Frontal cortex (tissue), 4 donors: ENCODE measurements around the gene KLK7. TPM values are rescaled to one million over a fixed set of nuclear protein-coding genes. Genes with fewer than 3 reads are reported as not detected.

Source experiments
- DNase-seq, 2 donors: peaks; one replicate each; pipeline ENCODE4 v3.0.0; 2012; ENCODE audit warnings: low spot score in 2 of 2
- FAIRE-seq: peaks from 2 replicates; lab custom pipeline; 2012; peaks lifted over from hg19 to GRCh38; lab: Jason Lieb, UNC
- total RNA-seq: library from RNA; depleted of rRNA; stranded (reverse); fragments of >200 nt; gene quantifications from one replicate; pipeline ENCODE4 v1.2.3, GENCODE V29; 2014
- donor health status: control.
- donor health status: control.
- donor health status: control.

KLK7 gene
- not detected for total RNA-seq

- DNase-seq (no peak), FAIRE-seq (no peak)
These were observed at the start of gene KLK7 for GRCh38 chr19:50983625-50984292. TSS of gene KLK7 (minus strand) at chr19:50983917. CDS start at chr19:50982399, 1,518 bp downstream.

- DNase-seq (no peak), FAIRE-seq (no peak)
These were observed 48.1 kb upstream of the KLK7 start for GRCh38 chr19:51031880-51032225.

DNA sequence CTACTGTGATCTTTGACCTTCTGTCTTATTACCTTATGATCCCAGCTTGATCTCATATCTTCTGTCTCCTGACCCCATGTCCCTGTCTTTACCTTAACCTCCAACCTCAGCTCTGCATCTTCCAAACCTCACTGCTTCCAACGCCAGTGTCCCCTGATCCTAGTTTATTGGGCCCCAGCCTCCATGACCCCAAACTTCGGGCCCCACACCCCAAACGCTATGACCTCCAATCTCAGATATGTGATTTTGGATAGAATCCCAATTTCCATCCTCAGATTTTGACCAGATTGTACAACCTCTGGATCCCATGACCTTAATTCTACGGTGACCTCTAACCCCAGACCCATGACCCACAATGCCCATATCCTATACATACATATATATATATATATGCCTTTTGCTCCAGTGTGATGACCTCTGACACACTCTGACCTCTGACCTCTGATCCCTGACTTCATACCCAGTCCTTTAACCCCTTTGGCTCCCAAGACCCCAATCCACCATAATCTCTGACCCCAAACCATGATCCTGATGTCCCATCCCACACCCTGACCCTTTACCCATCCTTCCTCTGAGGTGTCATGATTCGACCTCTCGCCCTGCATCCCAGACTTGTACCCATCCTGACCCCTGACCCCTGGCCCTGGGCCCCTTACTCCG, 47.6 kb upstream of the KLK7 start:
- FAIRE-seq (no peak), DNase-seq (no peak)

DNA sequence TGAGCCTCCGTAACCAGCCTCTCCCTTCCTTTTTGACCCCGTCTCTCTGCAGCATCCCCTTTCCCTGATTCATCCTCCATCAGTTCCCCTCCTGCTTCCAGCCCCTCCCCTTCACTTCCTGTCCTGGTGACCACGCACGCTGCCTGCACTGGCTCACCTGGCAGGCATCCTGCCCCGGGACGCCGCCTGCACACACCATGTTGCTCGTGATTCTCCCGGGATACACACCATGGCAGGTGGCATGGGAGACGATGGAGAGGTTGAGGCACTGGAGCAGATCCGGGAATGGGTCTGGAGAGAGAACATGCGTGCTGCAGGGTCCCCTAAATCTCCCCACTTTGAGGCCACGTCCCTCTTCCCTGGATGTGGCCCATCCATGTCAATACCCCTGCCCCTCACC, 46.9 kb upstream of the KLK7 start:
- DNase-seq, result no peak
- no peak for FAIRE-seq

- DNase-seq, result no peak
- no peak for FAIRE-seq
These were observed 46.0 kb upstream of the KLK7 start for GRCh38 chr19:51029718-51030117.

DNA sequence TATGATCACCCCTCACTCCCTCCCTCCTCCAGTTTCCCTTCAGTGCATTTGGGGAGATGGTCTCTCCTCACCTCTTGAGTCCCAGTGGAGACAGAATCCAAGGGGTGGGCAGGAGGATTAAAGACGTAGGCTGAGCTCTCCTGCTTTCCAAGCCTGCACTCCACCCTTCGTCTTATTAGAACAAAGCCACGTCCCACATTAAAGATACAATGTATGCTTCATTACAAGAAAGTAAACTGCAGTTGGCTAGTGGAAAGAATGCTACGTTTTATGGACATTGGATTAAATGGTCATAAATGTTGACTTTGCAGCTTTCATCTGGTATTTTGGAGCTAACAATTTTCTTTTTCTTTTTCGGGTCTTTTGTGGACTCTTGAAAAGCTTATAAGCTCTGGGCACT, 44.2 kb upstream of the KLK7 start:
- DNase-seq (no peak), FAIRE-seq (no peak)

DNA sequence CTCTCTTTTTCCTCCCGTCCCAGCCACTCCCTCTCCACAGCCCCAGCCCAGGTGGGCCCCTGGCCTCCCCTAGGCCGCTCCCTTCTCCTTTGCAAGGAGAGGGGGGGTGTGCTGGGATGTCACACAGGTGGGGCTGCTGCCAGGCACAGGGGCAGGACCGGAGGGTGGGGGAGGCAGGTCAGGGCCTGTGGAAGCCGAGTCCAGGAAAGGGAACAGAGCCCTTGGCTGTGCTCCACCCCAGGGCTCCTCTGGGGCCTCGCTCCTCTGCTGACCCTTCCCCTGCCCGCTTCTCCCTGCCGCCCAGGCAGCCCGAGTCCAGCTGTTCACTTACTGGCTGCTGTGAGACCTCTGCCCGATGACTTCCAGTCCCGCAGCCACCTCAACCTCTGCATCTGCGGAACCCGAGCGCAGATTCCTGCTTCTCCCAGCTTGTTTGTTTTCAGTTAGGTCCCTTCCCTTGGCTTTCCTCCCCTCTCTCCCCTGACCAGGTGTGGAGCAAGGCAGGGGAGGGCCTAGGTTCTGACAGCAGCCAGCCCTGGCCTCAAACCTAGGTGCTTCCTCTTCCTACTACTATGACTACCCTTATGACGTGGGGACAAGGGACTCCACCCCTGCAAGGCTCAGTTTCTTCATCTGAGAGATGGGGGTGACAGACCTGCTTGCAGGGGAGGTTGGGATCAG, 43.5 kb upstream of the KLK7 start:
- FAIRE-seq (no peak), DNase-seq (no peak)

- DNase-seq (no peak), FAIRE-seq (no peak)
These were observed 42.8 kb upstream of the KLK7 start, which contains the start of gene KLK11 for GRCh38 chr19:51026554-51026831. TSS of gene KLK11 (minus strand) at chr19:51026616. CDS start at chr19:51025631, 985 bp downstream.

DNA sequence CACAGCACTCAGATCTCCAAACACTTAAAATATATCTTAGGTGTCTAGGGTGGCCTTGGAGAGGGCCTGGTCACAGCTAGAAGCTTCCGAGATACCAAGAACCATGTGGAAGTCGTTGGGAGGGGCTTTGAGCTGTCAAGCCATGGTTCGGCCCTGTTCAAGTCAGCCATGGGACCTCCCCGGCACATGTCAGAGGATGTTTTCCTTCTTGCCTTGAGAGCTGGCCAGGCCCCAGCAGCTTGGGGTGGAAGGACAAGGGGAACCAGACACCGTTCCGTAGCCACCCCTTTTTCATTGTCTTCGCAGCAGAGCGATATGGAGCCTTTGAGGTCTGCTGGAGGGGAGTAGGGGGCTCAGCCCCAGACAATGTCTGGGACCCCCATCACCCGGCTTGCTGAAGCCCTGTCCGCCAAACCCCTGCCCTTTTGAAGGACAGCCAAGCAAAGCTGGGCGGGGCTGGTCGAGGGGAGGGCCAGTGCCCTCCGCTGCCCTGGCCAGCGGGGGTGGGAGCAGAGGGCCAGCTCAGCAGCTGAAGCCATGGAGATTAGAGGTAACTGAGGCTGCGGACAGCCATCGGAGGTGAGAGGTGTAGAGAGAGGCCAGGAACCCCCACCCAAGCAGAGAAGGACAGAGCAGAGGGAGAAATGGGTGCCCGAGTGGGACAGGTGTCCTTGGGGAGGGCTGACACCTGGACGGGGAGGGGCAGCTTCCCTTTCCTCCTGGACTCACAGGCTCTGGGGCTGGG, 42.3 kb upstream of the KLK7 start:
- FAIRE-seq (no peak), DNase-seq (no peak)

DNA sequence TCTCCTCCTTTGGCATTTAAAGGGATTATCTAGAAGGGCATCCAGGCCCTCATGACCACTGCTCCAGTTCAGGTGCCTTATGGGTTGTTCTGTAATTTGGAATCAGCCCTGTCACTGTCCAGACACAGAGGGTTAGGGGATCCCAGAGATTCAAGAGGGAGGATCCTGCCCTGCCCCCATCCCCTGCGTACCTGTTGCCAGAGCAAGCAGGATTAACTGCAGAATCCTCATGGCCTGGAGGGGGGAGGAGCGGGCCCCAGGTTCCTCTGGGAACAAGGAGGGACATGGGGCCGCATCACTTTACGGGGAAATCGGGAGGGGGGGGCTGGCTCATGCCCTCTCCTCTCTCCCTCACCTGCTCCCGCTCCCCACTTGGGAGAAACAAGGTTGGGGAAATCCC, 41.7 kb upstream of the KLK7 start:
- no peak for FAIRE-seq

DNA sequence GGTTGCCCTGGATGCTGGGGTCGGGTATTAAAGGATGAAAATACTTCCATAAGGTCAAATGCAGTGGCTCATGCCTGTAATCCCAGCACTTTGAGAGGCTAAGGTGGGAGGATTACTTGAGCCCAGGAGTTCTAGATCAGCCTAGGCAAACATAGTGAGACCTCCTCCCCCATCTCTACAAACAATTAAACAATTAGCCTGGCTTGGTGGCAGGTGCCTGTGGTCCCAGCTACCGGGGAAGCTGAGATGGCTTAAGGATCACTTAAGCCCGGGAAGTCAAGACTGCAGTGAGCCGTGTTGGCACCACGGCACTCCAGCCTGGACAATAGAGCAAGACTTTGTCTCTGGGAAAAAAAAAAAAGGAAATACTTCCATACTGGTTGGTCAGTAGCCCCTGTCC, 41.2 kb upstream of the KLK7 start:
- FAIRE-seq (no peak), DNase-seq (no peak)

More for the DNA sequence above, 41.7 kb upstream of the KLK7 start:
- no peak for DNase-seq

DNA sequence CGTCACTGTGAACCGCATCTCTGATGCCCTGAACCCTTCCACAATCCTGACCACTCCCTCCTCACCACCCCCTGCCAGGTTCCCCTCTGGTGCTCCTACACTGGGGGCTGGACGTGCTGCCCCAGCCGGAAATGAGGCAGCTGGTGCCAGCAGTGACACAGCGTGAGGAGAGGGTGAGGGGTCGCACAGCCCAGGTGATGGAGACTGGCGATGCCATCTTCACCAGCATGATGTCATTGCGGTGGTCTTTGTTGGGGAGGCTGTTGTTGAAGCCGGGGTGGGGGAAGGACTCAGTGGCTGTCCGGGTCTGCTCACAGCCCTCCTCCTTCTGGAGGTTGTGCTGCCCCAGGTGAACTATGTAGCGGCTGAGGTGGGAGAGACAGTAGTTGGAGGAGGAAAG, 40.2 kb upstream of the KLK7 start:
- DNase-seq (no peak), FAIRE-seq (no peak)

DNA sequence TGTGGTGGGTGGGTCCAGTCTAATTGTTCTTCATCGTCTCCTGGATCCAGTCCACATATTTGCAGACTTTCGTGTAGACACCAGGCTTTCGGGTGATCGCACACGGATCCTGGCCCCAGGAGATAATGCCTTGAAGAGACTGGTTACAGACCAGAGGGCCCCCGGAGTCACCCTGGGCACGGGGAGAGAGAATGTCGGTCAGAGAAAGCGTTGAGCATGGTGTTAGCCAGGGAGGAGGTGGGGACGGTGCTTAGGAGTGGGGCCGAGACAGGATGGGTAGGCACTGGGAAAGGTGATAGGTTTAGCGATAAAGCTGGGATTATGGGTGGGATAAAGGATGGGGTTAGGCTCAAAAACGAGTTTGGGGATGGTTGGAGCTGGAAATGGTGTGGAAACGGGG, 38.8 kb upstream of the KLK7 start:
- DNase-seq, result no peak

DNA sequence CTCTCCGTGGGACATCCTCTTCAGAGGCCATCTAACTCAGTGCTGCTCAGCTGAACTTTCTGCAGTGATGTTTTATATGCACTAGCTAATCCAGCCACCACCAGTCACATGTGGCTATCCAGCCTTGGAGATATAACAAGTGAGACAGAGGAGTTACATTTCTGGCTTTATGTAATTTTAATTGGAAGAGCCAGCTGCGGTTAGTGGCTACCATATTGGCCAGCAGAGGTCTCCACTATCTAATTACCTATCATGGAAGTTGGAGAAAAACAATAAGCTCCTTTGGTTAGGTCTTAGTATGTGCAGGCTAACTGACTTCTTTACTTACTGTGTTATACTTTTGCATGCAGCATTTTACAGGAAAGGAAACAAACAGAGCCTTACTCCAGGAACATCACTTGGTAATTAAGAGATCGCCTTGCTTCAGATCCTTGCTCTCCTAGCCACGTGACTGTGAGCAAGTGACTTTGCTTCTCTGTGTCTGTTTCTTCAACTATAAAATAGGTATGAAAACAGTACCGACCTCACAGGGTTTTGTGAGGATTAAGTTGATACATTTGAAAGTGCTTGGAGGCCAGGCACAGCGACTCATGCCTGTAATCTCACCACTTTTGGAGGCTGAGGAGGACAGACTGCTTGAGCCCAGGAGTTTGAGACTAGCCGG, 37.4 kb upstream of the KLK7 start:
- DNase-seq (peak in 1 of 2 donors; percentile 60), FAIRE-seq (no peak)

More for the DNA sequence above, 38.8 kb upstream of the KLK7 start:
- FAIRE-seq, result no peak

GRCh38 chr19:51019544-51019925, 35.8 kb upstream of the KLK7 start, which contains the start of gene KLK10:
TSS of gene KLK10 (minus strand) at chr19:51019709. CDS start at chr19:51019130, 579 bp downstream.
- FAIRE-seq (no peak), DNase-seq (no peak)

DNA sequence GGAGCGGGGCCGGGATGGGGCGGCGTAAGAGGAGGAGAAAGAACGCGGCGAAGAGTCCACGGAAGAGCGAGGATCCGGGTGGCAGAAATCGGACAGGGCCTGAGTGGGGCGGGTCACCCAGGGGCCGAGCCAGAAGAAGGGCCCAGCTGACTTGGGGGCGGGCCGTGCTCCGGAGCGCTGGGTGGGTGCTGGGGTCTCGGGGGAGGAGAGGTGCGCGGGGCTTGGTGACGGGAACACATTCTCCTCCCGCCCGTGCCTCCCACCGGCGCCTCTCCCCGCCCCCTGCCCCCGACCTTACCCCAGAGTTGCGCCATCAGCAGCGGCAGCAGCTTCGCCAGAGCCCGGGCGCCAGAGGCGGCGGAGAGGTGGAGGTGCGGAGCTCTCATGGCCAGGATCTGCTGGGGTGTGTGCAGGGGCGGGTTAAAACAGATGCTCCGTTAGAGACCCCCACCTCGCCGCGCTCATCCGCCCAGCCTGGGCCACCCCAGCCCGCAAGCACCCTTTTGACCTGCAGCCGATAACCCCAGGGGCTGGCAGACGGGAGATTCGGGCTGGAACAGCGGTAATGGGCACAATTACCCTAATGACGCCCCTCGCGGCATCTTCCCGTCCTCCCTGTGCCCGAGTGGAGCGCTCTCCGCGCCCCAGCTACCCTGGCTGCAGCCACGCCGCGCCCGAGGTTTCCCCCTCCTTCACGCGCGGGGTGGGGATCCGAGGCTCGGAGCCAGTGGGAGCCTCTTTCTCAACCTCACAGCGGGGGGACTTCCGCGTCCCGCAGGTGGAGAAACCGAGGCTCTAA, 35.2 kb upstream of the KLK7 start:
- FAIRE-seq, result no peak
- DNase-seq, result no peak

DNA sequence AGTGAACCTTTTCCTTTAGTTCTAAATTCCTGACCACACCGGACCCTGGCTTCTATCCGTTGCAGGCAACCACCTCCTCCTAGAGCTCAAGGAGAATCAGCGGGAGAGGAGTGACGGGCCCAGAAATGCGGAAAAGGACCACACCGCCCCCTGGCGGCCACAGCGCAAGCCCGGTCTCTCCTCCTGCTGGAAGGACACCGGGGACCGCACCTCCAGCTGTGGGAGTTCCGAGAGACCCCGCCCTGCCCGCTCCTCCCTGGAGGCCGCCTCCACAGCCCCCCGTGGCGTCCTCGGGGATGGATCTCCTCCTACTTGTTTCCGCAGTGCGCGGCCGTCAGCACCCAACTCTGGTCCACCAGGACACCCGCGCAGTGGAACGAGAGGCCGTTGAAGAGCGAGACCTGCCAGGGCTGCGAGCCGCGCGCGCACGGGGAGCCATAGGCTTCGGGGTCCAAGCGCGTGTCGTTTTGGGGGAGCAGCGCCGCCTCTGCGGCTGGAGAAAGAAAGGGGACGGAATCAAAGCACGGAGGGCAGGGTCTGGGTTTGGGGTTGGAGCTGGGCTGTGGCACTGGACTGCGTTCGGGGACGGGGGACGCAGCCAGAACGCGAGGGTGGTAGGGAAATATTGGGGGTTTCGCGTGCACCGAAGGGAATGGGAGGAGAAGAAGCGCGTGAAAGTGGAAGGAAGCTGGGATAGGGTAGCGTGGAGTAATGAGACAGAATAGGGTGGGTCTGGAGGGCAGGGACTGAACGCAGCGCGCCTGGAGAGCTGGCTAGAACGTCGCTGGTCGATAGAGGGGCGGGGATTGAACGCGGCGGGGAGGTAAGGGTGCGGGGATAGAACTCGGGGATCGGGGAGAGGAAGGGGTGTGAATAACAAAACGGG, 33.3 kb upstream of the KLK7 start:
- peak; percentile 75 to 77 for DNase-seq
- no peak for FAIRE-seq

GRCh38 chr19:51015691-51016267, 32.1 kb upstream of the KLK7 start:
- FAIRE-seq, result no peak
- no peak for DNase-seq
